Upper lobe of left lung (tissue), 4 donors: ENCODE measurements around the gene GAP43.

Source experiments
- CTCF ChIP-seq, 6 experiments: fragments of 450-650 bp in 4 of 6; fragments of 200-600 bp in 2 of 6; sonication (generic) in 2 of 6; IDR thresholded peaks; one replicate each; pipeline ENCODE4 v1.5.1; 2016 to 2019; ENCODE audit warnings: antibody characterized with exemption in 6 of 6
- EP300 ChIP-seq, 4 donors: sonication (generic); formaldehyde crosslinking; IDR thresholded peaks; one replicate each; pipeline ENCODE4 v1.5.1; 2017; ENCODE audit warnings: antibody characterized with exemption in 4 of 4, control low read depth in 2 of 4
- POLR2A ChIP-seq, 4 donors: fragments of 450-650 bp; IDR thresholded peaks; one replicate each; pipeline ENCODE4 v1.5.1; 2016 to 2017; ENCODE audit warnings: antibody characterized with exemption in 4 of 4, mild to moderate bottlenecking in 2 of 4
- POLR2AphosphoS5 ChIP-seq, 2 donors: sonication (generic); formaldehyde crosslinking; IDR thresholded peaks; one replicate each; pipeline ENCODE4 v1.5.1; 2017; ENCODE audit warnings: antibody characterized with exemption in 2 of 2

- no peak for TF ChIP-seq POLR2A (IDR thresholded peaks at IDR 0.05)
- no peak for TF ChIP-seq POLR2AphosphoS5 (IDR thresholded peaks at IDR 0.05)
- no peak for TF ChIP-seq CTCF (IDR thresholded peaks at IDR 0.05)
- TF ChIP-seq EP300 (IDR thresholded peaks at IDR 0.05), result no peak
These were observed at the start of gene GAP43 for GRCh38 chr3:115623044-115623868.
